GM12873 (cell line): Measurements from ENCODE around the gene KRT33B.

Experiments used
- CTCF ChIP-seq: IDR thresholded peaks from 2 replicates; pipeline ENCODE4 v1.5.1; 2012; ENCODE audit warnings: low read depth, mild to moderate bottlenecking, moderate library complexity, low read length, control low read depth; ENCODE audit not compliant: insufficient read depth; ENCODE audit errors: missing control alignments

KRT33B gene

GRCh38 chr17:41315814-41316445, 53.7 kb downstream of the KRT33B start:
- no peak for TF ChIP-seq CTCF

- no peak for TF ChIP-seq CTCF
Observed at GRCh38 chr17:41315204-41315794, 54.3 kb downstream of the KRT33B start, which contains the start of gene KRTAP17-1. KRTAP17-1 (minus strand) TSS chr17:41315710; CDS start chr17:41315650, 60 bp downstream.
